Right kidney (tissue), 1 donor: Measurements from ENCODE around the gene C1orf174.
A peak's percentile ranks its signal among the peaks of the same experiment; 100 is the strongest.
"Not testable (repeated sequence)": the region's sequence is repeated elsewhere in the genome, so short reads cannot be mapped to it uniquely, and the experiment has no call there.

Experiments used
- DNase-seq: peaks from one replicate; pipeline ENCODE4 v3.0.0-alpha.2; 2016

The C1orf174 gene

DNA sequence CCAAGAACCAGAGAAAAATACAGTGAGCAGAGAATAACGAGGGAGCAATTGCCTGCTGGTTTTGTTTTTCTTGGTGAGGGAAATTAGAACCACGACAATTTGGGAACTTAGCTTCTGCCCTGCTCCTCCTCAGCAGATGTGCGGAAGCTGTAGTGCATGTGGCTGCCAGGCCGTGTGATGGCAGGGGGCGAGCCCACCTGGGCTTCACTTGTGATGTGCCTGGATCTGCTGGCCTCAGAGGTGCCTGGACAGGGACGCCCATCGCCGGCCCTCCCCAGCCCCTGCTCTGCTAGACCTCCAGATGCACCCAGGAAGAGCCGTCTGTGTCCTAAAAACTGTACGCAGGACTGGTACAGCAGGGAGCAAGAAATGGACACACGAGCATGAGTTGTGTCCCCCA lies 28.5 kb upstream of the C1orf174 start:
- DNase-seq, result no peak

DNA sequence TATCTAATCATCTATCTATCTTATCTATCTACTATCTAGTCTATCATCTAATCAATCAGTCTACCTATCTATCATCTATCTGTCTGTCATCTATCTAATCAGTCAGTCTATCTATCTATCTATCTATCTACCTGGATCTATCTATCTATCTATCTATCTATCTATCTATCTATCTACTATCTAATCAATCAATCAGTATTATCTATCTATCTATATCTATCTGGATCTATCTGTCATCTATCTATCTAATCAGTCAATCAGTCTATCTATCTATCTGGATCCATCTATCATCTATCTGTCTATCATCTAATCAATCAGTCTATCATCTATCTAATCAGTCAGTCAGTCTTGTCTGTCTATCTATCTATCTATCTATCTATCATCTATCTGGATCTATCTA lies 26.9 kb upstream of the C1orf174 start:
- no peak for DNase-seq

DNA sequence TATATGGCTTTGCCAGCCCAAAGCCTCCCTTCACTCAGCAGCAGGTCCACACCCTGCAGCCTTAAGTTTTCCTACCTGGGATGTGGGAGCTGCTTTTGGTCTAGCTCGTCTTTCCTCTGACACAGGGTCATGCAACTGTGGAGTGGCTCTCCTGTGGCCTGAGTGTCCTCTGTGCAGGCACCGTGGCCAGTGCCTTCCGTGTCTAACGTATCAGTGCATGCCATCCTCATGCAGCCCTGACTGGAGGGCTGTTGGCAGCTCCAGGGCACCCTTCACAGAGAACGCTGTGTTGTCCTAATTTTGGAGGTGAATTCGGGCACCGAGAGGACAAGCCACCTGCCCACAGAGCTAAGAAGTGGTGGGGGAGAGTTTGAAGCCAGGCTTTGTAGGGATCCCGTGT lies 25.7 kb upstream of the C1orf174 start:
- no peak for DNase-seq

DNA sequence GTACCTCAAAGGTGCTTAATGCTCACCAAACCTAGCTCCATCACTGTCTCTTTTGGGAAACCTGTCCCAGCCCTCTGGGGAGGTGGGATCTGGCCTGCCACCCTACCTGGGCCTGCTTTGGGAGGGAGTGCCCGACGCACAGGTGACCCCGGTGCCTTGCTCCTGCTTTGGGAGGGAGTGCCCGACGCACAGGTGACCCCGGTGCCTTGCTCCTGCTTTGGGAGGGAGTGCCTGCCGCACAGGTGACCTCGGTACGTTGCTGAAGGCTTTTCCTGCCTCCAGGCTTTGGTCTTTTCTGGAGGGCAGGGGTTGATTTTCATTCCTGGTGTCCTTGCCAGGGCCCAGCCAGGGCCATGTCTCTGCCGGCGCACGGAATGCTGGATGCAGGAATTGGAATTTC lies 25.2 kb upstream of the C1orf174 start:
- DNase-seq, result no peak

DNA sequence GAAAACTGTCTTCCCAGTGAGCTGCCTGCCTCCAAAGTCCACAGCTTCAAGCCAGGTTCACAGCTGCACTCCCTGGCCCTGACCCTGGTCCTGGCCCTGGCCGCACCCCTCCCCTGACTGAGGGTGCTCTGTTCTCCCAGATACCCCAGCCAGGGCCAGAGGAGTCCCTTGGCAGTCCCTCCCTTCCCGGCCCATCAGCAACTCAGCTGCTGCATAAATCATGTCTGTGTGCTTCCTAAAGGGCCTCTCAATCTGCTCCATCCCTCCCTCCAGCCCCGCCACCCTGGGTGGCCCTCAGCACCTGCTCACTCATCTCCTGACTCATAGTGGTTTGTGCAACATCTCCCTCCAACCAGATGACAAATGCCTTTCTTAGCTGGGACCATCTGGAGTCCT lies 24.8 kb upstream of the C1orf174 start:
- no peak for DNase-seq

DNA sequence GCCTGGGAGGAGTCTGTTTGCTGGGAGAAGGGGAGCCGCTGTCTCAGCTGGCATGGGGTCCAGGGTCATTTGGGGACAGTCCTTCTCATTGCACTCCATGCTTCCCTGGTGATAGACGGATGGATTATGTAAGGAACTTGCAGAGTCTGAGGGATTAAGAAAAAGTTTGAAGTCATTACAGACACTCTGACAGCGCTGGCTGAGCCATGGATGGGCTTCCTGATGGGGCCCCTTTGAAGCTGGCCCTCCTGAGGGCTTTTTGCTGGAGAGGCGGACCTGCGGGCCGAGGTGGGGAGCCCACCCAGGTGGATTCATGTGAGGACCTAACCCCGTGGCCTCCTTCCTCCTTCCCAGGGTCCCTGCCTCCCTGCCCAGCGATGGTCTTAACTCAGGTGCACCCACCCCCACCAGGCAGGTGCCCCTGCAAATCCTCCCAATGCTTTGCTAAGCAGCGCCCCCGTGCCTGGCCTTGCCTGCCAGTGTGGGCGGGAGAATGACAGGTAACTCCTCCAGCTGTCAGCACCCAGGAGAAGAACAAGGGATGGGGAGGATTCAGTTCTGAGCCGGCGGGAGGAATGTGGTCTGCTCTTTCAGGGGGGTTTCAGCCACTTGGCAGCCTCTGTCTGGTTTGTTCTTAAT lies 24.2 kb upstream of the C1orf174 start:
- DNase-seq, result no peak

DNA sequence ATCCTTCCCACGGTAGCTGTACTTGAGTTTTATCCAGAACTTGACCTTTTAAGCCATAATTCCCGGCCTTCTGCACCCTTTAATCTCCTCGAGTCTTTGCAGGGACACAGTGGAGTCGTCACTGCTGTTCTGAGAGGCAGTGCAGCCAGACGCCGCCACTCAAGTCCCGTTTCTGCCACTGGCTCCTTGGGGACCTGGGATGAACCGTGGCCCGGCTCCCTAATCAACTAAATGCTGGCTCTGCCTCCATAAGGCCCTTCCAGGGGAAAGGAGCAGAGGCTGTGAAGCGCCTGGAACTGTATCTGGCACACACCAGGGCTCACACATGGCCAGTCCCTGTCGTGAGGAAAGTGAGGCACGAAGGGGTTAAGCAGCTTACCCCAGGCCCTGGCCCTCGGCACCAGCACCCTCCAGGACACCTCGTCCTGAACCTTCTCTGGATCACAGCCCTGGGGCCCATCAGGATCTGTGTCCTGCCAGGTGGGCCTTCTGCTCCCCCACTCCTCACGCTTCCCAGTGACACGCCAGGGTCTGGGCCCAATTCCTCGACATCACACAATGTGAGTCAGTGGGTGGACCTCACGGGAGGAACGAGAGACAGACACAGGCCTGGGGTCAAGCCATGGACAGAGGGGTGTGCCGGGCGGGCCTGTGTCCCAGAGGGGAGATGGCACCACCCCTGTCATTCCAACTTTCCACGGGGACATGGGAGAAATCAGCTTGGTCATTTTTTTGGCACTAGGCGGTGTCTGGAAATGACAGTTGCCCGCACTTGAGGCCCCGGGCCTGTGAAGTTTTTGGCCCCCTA lies 23.5 kb upstream of the C1orf174 start:
- no peak for DNase-seq

DNA sequence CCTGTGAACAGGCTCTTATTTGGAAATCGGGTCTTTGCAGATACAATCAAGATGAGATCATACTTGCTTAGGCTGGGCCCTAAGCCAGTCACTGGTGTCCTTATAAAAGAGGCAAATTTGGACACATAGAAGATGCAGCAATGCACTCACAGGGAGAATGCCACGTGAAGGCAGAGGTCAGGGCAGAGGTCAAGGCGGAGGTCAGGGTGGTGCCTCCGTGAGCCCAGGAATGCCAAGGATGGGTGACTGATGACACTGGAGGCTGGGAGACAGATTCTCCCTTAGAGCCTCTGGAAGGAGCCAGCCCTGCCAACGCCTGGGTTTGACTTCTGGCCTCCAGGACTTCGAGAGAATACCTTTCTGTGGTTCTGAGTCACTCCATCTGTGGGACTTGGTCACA lies 22.8 kb upstream of the C1orf174 start:
- no peak for DNase-seq

DNA sequence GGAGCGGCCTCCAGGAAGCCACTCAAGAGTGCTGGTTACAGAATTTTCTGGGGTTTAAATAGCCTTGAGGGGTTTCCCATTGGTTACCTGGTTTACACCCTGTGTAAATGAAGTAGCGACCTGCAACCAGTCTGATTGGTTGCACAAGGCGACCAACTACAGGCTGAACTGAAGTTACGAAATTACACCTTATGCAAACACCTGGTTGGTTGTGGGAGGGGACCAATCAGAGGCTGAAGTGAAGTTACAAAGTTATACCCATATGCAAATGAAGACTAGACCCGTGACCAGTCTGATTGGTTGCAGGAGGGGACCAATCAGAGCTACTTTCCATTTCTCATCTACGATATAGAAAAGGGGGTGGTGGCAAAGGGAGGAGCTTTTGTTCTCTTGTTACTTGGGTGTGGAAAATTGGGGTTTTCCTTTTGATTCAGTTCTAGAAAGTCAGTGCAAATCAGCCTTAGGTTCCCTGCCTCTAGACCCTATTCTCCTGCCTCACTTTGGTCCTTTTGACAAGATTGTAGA lies 22.2 kb upstream of the C1orf174 start:
- DNase-seq, result no peak

DNA sequence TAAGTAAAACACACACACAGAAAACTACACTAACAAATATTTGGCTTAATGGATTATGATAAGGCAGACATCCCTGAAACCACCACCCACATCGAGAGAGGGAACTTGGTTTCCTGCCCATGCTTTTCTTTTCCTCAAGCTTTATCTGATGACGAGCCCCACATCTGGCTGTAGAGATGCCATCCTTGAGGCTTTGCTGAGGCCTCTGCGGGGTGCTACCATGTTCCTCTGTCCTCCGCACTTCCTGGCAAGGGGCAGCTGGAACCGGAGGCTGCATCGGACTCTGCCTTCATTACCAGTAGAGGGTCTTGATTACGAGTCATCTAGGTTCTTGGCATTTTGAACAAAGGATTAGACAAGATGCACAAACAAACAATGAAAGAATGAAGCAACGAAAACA lies 21.7 kb upstream of the C1orf174 start:
- no peak for DNase-seq

DNA sequence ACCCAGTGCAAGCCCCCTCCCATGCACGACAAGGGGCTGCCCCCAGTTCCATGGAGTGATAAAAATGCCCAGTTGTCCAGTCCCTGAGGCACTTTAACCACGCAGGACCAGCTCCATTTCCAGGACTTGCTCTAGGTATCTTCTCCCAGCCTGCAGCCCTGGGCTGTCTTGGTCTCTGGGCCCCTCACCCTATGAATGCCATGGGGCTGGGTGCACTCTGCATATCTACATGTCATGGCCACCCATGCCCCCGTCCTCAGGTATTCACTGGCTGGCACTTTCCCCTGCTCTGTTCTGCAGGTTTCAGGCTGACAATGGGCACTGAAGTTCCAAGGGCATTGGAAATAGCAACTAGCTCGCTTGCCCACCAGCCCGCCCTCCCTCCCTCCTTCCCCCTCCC lies 19.6 kb upstream of the C1orf174 start:
- no peak for DNase-seq

DNA sequence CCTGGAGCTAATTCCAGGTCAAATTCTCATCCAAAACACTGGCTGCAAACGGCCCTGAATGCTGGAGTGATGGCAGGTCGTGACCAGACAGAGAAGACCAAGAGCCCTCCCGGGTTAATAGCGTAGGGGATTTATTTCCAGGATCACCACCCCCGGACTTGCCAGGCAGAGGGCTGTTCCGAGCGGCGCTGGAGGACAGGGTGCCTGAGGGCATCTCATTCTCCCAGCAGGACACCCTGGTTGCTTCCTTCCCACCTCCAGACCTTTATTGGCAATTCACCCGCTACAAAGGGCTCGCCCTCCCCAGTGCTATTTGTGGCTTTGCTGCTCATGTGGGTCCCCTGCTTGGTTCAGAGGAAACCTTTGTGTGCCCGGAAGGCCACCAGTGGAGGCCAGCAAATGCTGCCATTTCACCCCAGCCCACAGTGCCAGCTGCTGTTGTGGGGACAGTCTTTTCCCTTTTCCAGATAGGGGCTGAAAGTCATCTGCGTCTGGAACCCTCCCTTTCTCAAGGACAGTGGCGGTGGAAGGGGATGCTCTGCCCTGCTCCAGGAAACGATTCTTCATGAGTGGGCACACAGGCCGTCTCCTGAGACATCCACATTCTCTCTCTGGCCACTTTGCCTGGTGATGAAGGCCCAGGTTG lies 19.0 kb upstream of the C1orf174 start:
- DNase-seq, result no peak

DNA sequence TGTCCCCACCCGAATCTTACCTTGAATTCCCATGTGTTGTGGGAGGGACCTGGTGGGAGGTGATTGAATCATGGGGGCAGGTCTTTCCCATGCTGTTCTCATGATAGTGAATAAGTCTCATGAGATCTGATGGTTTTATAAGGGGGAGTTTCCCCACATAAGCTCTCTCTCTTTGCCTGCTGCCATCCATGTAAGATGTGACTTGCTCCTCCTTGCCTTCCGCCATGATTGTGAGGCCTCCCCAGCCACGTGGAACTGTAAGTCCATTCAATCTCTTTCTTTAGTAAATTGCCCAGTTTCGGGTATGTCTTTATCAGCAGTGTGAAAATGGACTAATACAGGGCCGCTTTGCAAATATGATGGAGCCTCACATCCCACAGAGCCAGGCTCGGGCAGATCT lies 18.3 kb upstream of the C1orf174 start:
- DNase-seq, result not testable (repeated sequence)

DNA sequence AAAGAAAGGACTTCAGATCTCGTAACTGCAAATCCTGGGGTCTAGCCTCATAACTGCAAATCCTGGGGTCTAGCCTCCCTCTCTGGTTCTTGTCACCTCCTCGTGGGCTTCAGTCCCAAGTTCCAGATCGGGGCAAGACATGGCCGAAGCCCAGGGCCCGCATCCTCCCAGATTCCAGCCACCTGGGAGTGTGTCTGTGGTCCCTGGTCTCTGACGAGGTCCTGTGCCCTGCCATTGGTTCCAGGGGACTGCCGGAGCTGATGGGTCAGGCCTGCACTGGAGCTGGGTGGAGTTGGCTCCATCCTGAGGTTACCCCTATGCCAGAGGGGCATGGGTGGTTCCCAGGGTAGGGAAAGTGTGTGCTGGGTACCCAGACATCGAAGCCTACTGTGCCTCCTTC lies 17.7 kb upstream of the C1orf174 start:
- no peak for DNase-seq

DNA sequence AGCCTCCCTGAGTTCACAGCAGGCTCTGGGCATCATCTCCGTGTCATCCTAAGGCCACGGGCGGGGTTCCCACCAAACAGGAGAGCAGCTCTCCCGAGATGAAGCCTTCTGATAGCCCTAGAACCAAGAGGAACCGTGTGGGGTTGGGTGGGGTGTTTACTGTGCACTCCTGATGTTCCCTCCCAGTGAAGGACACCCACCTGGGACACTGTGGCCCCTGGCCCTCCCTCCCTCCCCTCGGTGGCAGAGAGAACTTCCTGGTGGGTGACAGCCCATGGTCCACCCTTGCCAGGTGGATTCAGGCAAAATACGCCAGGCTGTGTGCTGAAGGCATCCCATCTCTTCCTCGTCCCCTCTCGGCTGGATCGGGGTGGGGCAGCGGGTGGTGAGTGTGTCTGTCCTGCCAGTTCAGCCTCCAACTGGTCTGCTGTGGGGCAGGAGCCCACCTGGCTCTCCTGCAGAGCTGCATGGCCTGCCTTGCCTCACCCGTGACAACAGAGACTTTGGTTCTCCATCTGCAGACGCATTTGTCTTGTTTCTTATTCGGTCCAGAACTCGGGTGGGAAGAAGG lies 15.6 kb upstream of the C1orf174 start:
- DNase-seq, result no peak

DNA sequence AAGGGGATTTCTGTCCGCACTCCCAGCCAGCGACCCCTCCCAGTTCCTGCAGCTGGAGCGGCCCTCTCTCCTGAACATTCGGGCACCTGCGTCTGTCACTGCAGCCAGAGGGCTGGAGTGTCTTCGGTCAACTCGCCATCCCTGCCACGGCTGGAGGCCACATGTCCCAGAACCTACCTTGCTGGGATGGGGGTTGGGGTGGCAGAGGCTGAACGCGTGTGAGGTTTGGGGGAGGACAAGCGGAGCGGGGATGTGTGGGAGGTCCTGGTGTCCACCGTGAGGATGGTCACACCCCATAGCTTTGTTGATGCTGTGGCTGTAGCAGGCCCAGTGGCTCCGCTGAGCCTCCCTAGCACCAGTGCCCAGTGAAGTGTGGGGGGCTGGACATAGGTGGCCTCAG lies 14.8 kb upstream of the C1orf174 start:
- DNase-seq, result no peak

DNA sequence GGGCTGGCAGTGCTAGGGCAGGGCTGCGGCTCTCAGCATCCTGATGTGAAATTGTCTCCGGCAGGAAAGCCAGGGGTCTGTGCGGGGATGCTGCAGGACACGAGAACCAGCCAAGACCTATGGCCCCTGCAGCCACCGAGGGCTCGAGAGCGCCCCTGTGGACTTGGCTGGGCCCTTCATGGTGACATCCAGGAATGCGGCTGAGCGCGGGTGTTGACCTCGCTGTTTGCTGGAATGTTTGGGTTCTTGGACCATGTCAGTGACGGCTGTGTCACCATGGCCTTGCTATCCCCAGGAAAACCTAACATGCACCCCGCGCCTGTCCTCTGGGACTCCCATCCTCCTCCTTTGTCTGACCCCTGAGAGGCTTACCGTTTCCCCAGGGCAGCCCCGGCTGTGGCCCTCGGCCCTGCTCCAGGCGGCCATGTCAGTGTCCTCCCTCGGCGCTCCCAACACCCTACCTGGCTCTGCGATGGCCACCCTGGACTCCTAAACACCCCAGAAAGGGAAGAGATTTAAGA lies 14.3 kb upstream of the C1orf174 start:
- no peak for DNase-seq

DNA sequence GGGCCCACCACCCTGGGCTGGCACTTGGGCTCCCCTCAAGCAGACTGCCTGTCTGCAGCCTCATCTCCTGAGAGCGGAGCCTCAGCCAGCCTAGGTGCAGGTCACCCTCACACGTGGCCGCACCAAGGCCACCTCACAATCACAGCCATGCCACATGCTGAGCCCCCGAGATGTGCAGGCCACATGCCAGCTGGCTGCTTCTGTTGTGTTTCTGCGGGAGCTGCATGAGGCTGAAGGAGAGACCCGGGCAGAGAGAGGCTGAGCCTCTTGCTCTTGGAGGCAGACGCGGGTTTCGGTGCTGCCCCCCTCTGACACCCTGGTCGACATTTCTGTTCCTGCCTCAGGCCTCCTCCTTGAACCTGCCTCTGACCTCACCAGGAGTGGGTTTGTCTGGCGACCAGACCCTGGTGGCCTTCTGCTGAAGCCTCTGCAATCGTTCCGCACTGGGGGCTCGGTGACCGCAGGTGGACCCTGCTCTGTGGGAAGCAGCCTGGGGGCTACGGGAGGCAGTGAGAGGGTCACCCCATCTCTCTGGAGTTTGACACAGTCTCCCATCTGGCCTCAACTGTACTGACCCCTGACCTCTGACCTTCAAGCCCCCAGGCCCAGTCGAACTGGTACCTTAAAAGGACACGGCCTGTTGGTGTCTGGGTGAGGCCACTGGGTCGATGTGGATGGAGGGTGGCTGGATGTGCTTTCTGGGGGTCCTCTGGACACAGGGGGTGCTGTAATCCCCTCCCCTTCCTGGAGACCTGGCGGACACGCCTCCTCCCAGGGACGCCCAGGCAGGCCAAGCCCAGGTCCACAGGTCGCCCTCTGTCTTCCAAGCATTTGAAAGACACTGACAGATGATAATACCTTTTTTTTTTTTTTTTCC lies 13.0 kb upstream of the C1orf174 start:
- DNase-seq, result no peak

DNA sequence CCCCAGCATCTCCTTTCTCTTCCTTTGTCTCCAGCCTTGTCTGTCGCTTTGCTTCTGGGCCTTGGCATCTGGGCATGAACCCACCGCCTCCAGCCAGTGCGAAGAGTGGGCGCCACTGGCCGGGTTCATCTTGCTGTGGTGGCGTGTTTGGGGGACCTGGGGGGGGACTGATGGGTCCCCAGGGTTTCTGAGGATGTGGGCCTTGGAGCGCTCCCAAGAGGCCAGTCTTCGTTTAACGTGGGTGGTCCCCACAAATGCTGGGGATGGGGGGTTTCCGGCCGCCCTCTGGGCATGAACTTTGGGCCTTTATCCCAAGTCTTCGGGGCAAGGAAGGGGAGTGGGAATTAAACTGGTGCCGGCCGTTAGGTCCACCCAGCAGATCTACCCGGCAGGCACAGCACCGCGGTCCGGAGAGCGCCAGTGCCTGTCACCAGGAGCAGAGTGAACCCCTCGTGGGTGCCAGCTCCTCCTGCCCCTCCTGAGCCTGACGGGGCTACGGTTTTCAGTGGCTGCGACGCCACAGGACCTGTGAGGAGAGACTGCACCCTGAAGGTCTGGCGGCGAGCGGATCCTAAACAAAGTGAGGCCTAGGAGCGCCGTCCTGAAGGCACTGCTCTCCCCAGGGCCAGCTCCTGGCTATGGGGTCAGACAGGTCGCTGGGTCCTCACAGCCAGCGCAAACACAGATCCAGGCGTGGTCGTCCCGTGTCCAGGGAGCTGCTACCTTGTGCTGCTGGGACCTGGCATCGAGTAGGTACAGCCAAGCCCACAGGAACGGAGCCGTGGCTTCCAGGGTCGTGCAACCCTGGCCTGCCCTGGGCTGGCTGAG lies 12.1 kb upstream of the C1orf174 start:
- DNase-seq, result no peak

DNA sequence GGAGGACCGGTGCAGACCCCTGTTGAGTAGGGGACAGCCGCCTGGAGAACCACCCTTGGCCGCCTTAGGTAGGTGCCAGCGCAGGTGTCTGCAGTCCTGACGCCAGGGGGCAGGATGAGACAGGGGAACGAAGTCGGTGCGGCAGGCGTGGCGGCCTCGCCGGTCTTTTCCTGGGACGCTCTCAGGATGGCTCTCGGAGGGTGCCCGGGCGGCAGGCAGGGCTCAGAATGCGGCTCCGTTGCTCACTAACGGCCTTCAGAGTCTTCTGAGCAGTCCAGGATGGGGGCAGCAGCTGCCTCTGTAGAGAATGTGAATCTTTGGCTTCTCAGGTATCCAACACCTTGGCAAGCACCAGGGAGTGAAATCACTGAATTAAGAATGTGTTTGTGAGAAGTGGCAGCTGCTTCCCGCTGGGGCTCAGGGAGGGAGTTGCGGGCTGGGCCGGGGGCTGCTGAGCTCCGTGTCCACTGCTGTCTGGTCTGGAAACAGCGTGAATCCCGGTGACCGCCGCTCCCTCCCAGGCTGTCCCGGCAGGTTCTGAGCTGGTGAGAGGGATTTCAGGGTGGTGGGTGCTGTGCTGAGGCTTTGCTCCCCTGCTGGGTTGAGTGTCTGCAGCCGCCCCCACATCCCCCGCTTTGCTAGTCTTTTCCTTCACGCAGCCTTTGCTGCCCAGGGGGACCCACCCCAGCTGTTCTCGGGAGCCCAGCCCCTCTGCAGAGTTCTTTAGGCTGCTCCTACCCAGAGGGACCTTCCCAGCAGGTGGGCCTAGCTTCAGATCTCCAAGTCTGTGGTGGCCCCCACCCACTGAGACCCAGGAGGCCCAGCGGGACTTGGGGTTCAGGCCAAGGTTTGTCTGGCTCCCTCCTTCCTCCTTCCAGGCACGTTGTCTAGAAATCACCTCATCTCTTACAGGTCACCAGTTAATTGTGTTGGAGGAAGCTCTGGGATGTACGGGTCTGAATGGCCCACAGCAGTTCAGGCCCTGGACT lies 11.1 kb upstream of the C1orf174 start:
- DNase-seq, result peak; percentile 68
